Measurements from ENCODE around the gene CCDC146. TPM values are rescaled to one million over a fixed set of nuclear protein-coding genes. Genes with fewer than 3 reads are reported as not detected.
"Not testable (repeated sequence)": the region's sequence is repeated elsewhere in the genome, so short reads cannot be mapped to it uniquely, and the experiment has no call there.

CCDC146 gene
- total and polyA plus RNA-seq, 2 donors: 8.7 to 15.6 TPM

- not testable (repeated sequence) for H3K4me3 ChIP-seq (ENCODE audit: low read length in 2 of 2); DNase-seq (ENCODE audit: low read depth in 6 of 9, low spot score in 9 of 9); H3K4me1 ChIP-seq (ENCODE audit: control insufficient read depth in 2 of 2, insufficient read depth in 2 of 2, low read length in 2 of 2); H3K27me3 ChIP-seq (ENCODE audit: control insufficient read depth in 2 of 2, insufficient read depth in 1 of 2, low read length in 1 of 2); H3K36me3 ChIP-seq (ENCODE audit: control insufficient read depth in 2 of 2, insufficient read depth in 2 of 2, low read length in 1 of 2); H3K9me3 ChIP-seq (ENCODE audit: control insufficient read depth in 2 of 2, insufficient read depth in 1 of 2, low read length in 1 of 2); H3K27ac ChIP-seq (ENCODE audit: low read depth in 1 of 2, low read length in 1 of 2)
- 93% methylated on average over 3 of the region's 3 CpGs for WGBS
These were observed 21.9 kb upstream of the CCDC146 start for GRCh38 chr7:77100501-77100900.

DNA sequence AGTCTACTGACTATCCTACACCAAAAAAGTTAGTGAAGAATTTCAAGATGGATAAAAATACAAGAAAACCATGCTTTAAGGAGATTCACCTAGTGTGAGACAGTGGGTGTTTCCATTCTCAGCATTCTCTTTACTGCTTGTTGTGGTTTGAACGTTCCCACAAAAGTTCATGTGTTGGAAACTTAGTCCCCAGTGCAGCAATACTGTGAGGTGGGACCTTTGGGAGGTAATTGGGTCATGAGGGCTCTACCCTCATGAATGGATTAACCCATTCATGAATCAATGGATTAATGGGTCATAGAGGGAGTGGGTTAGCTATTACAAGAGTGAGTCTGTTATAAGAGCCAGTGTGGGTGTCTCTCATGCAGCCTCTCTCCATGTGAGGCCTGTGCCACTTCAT is 21.2 kb upstream of the CCDC146 start:
- not testable (repeated sequence) for H3K36me3 ChIP-seq (ENCODE audit: control insufficient read depth in 2 of 2, insufficient read depth in 2 of 2, low read length in 1 of 2); H3K4me3 ChIP-seq (ENCODE audit: low read length in 2 of 2); DNase-seq (ENCODE audit: low read depth in 6 of 9, low spot score in 9 of 9); H3K4me1 ChIP-seq (ENCODE audit: control insufficient read depth in 2 of 2, insufficient read depth in 2 of 2, low read length in 2 of 2); H3K9me3 ChIP-seq (ENCODE audit: control insufficient read depth in 2 of 2, insufficient read depth in 1 of 2, low read length in 1 of 2); H3K27ac ChIP-seq (ENCODE audit: low read depth in 1 of 2, low read length in 1 of 2); H3K27me3 ChIP-seq (ENCODE audit: control insufficient read depth in 2 of 2, insufficient read depth in 1 of 2, low read length in 1 of 2)
- 82% methylated on average over 1 of the region's 1 CpG for WGBS

DNA sequence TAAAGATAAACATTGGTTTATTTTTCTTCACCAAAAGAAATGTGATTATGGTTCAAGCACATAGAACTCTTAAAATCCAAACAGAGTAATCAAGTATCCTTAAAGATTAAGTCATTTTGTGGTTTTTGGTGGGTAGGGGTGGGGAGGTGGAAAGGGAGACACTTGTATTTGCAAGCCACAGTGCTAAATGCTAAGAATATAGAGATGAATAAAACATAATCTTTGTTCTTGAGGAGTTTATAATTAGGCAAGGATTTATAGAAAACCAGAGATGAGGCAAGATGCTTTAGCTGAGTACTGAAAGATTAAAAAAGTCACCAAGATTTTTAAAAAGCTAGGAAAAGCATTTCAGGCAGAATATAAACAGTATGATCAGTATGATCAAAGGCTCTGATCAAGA is 19.7 kb upstream of the CCDC146 start:
- H3K27me3 ChIP-seq (ENCODE audit: control insufficient read depth in 2 of 2, insufficient read depth in 1 of 2, low read length in 1 of 2); H3K9me3 ChIP-seq (ENCODE audit: control insufficient read depth in 2 of 2, insufficient read depth in 1 of 2, low read length in 1 of 2); H3K36me3 ChIP-seq (ENCODE audit: control insufficient read depth in 2 of 2, insufficient read depth in 2 of 2, low read length in 1 of 2); DNase-seq (ENCODE audit: low read depth in 6 of 9, low spot score in 9 of 9); H3K4me1 ChIP-seq (ENCODE audit: control insufficient read depth in 2 of 2, insufficient read depth in 2 of 2, low read length in 2 of 2); H3K4me3 ChIP-seq (ENCODE audit: low read length in 2 of 2); H3K27ac ChIP-seq (ENCODE audit: low read depth in 1 of 2, low read length in 1 of 2): not testable (repeated sequence)

- not testable (repeated sequence) for H3K27me3 ChIP-seq (ENCODE audit: control insufficient read depth in 2 of 2, insufficient read depth in 1 of 2, low read length in 1 of 2); H3K4me3 ChIP-seq (ENCODE audit: low read length in 2 of 2); H3K36me3 ChIP-seq (ENCODE audit: control insufficient read depth in 2 of 2, insufficient read depth in 2 of 2, low read length in 1 of 2); DNase-seq (ENCODE audit: low read depth in 6 of 9, low spot score in 9 of 9); H3K4me1 ChIP-seq (ENCODE audit: control insufficient read depth in 2 of 2, insufficient read depth in 2 of 2, low read length in 2 of 2); H3K27ac ChIP-seq (ENCODE audit: low read depth in 1 of 2, low read length in 1 of 2); H3K9me3 ChIP-seq (ENCODE audit: control insufficient read depth in 2 of 2, insufficient read depth in 1 of 2, low read length in 1 of 2)
- WGBS: 96% methylated on average over 3 of the region's 3 CpGs
These were observed 16.5 kb upstream of the CCDC146 start for GRCh38 chr7:77105904-77106303.

DNA sequence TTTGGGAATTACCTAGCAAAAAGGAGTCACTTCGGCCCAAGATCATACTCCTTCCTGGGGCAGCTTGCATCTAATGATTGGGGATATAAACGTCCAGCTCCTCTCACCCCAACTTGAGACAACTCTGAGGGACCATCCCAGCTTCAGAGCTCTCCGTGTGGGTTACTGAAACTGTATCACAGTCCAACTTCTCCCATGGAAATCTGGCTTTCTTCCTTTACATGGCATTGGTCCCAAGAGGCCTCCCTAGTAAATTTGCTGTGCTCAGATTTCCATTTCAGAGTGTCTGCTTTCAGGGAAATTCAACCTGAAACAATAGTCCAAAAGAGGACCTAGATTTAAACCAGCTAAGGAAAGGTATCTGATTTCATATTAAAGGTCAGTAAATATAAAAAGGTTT is 14.8 kb upstream of the CCDC146 start:
- DNase-seq (ENCODE audit: low read depth in 6 of 9, low spot score in 9 of 9): not testable (repeated sequence)

GRCh38 chr7:77108362-77108761 is 14.1 kb upstream of the CCDC146 start:
- H3K4me3 ChIP-seq (ENCODE audit: low read length in 2 of 2); H3K27ac ChIP-seq (ENCODE audit: low read depth in 1 of 2, low read length in 1 of 2); H3K4me1 ChIP-seq (ENCODE audit: control insufficient read depth in 2 of 2, insufficient read depth in 2 of 2, low read length in 2 of 2); H3K36me3 ChIP-seq (ENCODE audit: control insufficient read depth in 2 of 2, insufficient read depth in 2 of 2, low read length in 1 of 2); H3K27me3 ChIP-seq (ENCODE audit: control insufficient read depth in 2 of 2, insufficient read depth in 1 of 2, low read length in 1 of 2); H3K9me3 ChIP-seq (ENCODE audit: control insufficient read depth in 2 of 2, insufficient read depth in 1 of 2, low read length in 1 of 2); DNase-seq (ENCODE audit: low read depth in 6 of 9, low spot score in 9 of 9): not testable (repeated sequence)
- 99% methylated on average over 1 of the region's 1 CpG for WGBS

More for the DNA sequence above, 14.8 kb upstream of the CCDC146 start:
- H3K9me3 ChIP-seq (ENCODE audit: control insufficient read depth in 2 of 2, insufficient read depth in 1 of 2, low read length in 1 of 2); H3K27ac ChIP-seq (ENCODE audit: low read depth in 1 of 2, low read length in 1 of 2); H3K27me3 ChIP-seq (ENCODE audit: control insufficient read depth in 2 of 2, insufficient read depth in 1 of 2, low read length in 1 of 2); H3K4me1 ChIP-seq (ENCODE audit: control insufficient read depth in 2 of 2, insufficient read depth in 2 of 2, low read length in 2 of 2); H3K4me3 ChIP-seq (ENCODE audit: low read length in 2 of 2); H3K36me3 ChIP-seq (ENCODE audit: control insufficient read depth in 2 of 2, insufficient read depth in 2 of 2, low read length in 1 of 2): not testable (repeated sequence)
- 89% methylated on average over 3 of the region's 3 CpGs for WGBS

GRCh38 chr7:77112719-77113306 is 9.6 kb upstream of the CCDC146 start:
- peak in 1 of 9 donors; percentile 23 for DNase-seq (ENCODE audit: low read depth in 6 of 9, low spot score in 9 of 9)
- WGBS: 62% methylated on average over 2 of the region's 2 CpGs
- H3K4me1 ChIP-seq (ENCODE audit: control insufficient read depth in 2 of 2, insufficient read depth in 2 of 2, low read length in 2 of 2); H3K9me3 ChIP-seq (ENCODE audit: control insufficient read depth in 2 of 2, insufficient read depth in 1 of 2, low read length in 1 of 2); H3K27me3 ChIP-seq (ENCODE audit: control insufficient read depth in 2 of 2, insufficient read depth in 1 of 2, low read length in 1 of 2); H3K27ac ChIP-seq (ENCODE audit: low read depth in 1 of 2, low read length in 1 of 2); H3K36me3 ChIP-seq (ENCODE audit: control insufficient read depth in 2 of 2, insufficient read depth in 2 of 2, low read length in 1 of 2); H3K4me3 ChIP-seq (ENCODE audit: low read length in 2 of 2): not testable (repeated sequence)

GRCh38 chr7:77125486-77125885 is 3.1 kb downstream of the CCDC146 start:
- not testable (repeated sequence) for DNase-seq (ENCODE audit: low read depth in 6 of 9, low spot score in 9 of 9); H3K36me3 ChIP-seq (ENCODE audit: control insufficient read depth in 2 of 2, insufficient read depth in 2 of 2, low read length in 1 of 2); H3K27ac ChIP-seq (ENCODE audit: low read depth in 1 of 2, low read length in 1 of 2); H3K27me3 ChIP-seq (ENCODE audit: control insufficient read depth in 2 of 2, insufficient read depth in 1 of 2, low read length in 1 of 2); H3K4me1 ChIP-seq (ENCODE audit: control insufficient read depth in 2 of 2, insufficient read depth in 2 of 2, low read length in 2 of 2); H3K4me3 ChIP-seq (ENCODE audit: low read length in 2 of 2); H3K9me3 ChIP-seq (ENCODE audit: control insufficient read depth in 2 of 2, insufficient read depth in 1 of 2, low read length in 1 of 2)
- WGBS: 28% methylated on average over 1 of the region's 1 CpG

DNA sequence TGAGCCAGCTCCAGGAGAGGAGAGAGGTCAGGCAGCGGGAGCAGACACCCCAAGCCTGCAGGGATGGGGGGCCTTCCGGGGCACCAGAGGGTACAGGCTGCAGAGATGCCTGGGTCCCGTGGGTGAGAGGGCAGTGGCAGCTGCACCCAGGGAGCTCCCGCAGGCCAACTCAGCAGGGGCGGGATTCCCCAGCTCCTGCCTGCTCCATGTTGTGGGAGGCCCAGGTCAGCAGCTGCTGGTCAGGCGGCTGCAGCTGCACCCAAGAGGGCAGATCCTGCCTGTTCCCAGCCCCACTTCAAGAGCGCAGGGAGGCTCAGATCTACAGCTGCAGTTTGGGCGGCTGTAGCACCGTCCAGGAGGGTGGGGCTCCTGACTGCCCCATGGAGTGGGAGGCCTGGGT is 4.6 kb downstream of the CCDC146 start:
- DNase-seq (ENCODE audit: low read depth in 6 of 9, low spot score in 9 of 9); H3K27ac ChIP-seq (ENCODE audit: low read depth in 1 of 2, low read length in 1 of 2); H3K4me3 ChIP-seq (ENCODE audit: low read length in 2 of 2); H3K9me3 ChIP-seq (ENCODE audit: control insufficient read depth in 2 of 2, insufficient read depth in 1 of 2, low read length in 1 of 2); H3K4me1 ChIP-seq (ENCODE audit: control insufficient read depth in 2 of 2, insufficient read depth in 2 of 2, low read length in 2 of 2); H3K36me3 ChIP-seq (ENCODE audit: control insufficient read depth in 2 of 2, insufficient read depth in 2 of 2, low read length in 1 of 2); H3K27me3 ChIP-seq (ENCODE audit: control insufficient read depth in 2 of 2, insufficient read depth in 1 of 2, low read length in 1 of 2): not testable (repeated sequence)
- 97% methylated on average over 9 of the region's 9 CpGs for WGBS
